BE2C (cell line): ENCODE data around the gene NISCH.

Experiments used
- DNase-seq: peaks from one replicate; pipeline ENCODE4 v3.0.0-alpha.2; 2020
- H3K27me3 ChIP-seq: fragments of 250-450 bp; sonication (Bioruptor Pico); 2 replicates; pipeline ENCODE4 v1.5.1; 2020; ENCODE audit warnings: mild to moderate bottlenecking
- H3K36me3 ChIP-seq: fragments of 250-450 bp; sonication (Bioruptor Pico); 2 replicates; pipeline ENCODE4 v1.5.1; 2020; ENCODE audit warnings: mild to moderate bottlenecking
- H3K4me1 ChIP-seq: fragments of 250-450 bp; sonication (Bioruptor Pico); 2 replicates; pipeline ENCODE4 v1.5.1; 2020
- H3K4me3 ChIP-seq: 2 replicates; pipeline ENCODE4 v1.5.1; 2011; ENCODE audit warnings: low read depth, low read length
- H3K9me3 ChIP-seq: fragments of 250-450 bp; sonication (Bioruptor Pico); 2 replicates; pipeline ENCODE4 v1.5.1; 2020
- CTCF ChIP-seq: IDR thresholded peaks from 2 replicates; pipeline ENCODE4 v1.5.1; 2012; ENCODE audit warnings: mild to moderate bottlenecking, low read depth, low read length

Gene NISCH

GRCh38 chr3:52473026-52473425 is 17.6 kb downstream of the NISCH start:
- no peak for TF ChIP-seq CTCF
- H3K4me1 ChIP-seq = no peaks in the 10 kb centered on the region
- peaks cover 19% of the 10 kb centered on the region for H3K36me3 ChIP-seq
- no peak overlapping the region for H3K4me3 ChIP-seq
- H3K27me3 ChIP-seq = no peaks in the 10 kb centered on the region
- DNase-seq = no peak
- no peaks in the 10 kb centered on the region for H3K9me3 ChIP-seq

GRCh38 chr3:52477076-52477795 is 21.8 kb downstream of the NISCH start:
- Histone ChIP-seq H3K36me3 (peaks cover 35% of the 10 kb centered on the region), H3K4me3 (no peak overlapping the region), H3K4me1 (peaks cover 9% of the 10 kb centered on the region), H3K9me3 (no peaks in the 10 kb centered on the region), H3K27me3 (no peaks in the 10 kb centered on the region)
- DNase-seq = no peak
- TF ChIP-seq CTCF = no peak

- Histone ChIP-seq H3K4me1 (peaks cover 9% of the 10 kb centered on the region), H3K4me3 (no peak overlapping the region), H3K36me3 (peaks cover 32% of the 10 kb centered on the region), H3K9me3 (no peaks in the 10 kb centered on the region), H3K27me3 (no peaks in the 10 kb centered on the region)
- TF ChIP-seq CTCF = no peak
- no peak for DNase-seq
Measured at GRCh38 chr3:52477796-52478095, 22.3 kb downstream of the NISCH start.

GRCh38 chr3:52479037-52479876 is 23.9 kb downstream of the NISCH start:
- TF ChIP-seq CTCF = no peak
- Histone ChIP-seq H3K9me3 (no peaks in the 10 kb centered on the region), H3K4me1 (peaks cover 9% of the 10 kb centered on the region), H3K36me3 (peaks cover 32% of the 10 kb centered on the region), H3K4me3 (no peak overlapping the region), H3K27me3 (no peaks in the 10 kb centered on the region)
- no peak for DNase-seq

- no peak overlapping the region for H3K4me3 ChIP-seq
- H3K4me1 ChIP-seq = peaks cover 9% of the 10 kb centered on the region
- peaks cover 32% of the 10 kb centered on the region for H3K36me3 ChIP-seq
- H3K27me3 ChIP-seq = no peaks in the 10 kb centered on the region
- no peak for TF ChIP-seq CTCF
- no peaks in the 10 kb centered on the region for H3K9me3 ChIP-seq
- no peak for DNase-seq
Measured at GRCh38 chr3:52479877-52480575, 24.6 kb downstream of the NISCH start.
